ENCODE measurements around the gene PTPA.

GRCh38 chr9:129161534-129161837, 50.3 kb downstream of the PTPA start:
- no peak for TF ChIP-seq POLR2A (IDR thresholded peaks at IDR 0.05; ENCODE audit: low read length)
- TF ChIP-seq GATA1 (IDR thresholded peaks at IDR 0.05; ENCODE audit: low read depth, low read length) = no peak
